Heart left ventricle (tissue), 16 donors: ENCODE measurements around the gene POU6F2. TPM values are rescaled to one million over a fixed set of nuclear protein-coding genes. Genes with fewer than 3 reads are reported as not detected.

Experiments used
- ATAC-seq, 4 donors: fragments of 200-7000 bp; cut with Tn5 transposase; one replicate each; pipeline ENCODE4 v1.9.1; 2020 to 2022; ENCODE audit warnings: moderate library complexity in 4 of 4, mild to moderate bottlenecking in 3 of 4, moderate number of reproducible peaks in 1 of 4
- DNase-seq, 5 donors: peaks; one replicate each; pipeline ENCODE4 v3.0.0-alpha.2; 2020
- H3K27ac ChIP-seq, 12 donors: fragments of 200-600 bp; sonication (generic) in 4 of 12; one replicate each; pipeline versions ENCODE4 v1.5.0 to v1.8.0; 2016 to 2022; ENCODE audit warnings: mild to moderate bottlenecking in 2 of 12
- H3K27me3 ChIP-seq, 9 donors: fragments of 200-600 bp; sonication (generic) in 2 of 9; one replicate each; pipeline versions ENCODE4 v1.5.1 to v1.8.0; 2016 to 2022; ENCODE audit warnings: mild to moderate bottlenecking in 3 of 9
- H3K36me3 ChIP-seq, 9 donors: fragments of 200-600 bp; sonication (generic) in 2 of 9; one replicate each; pipeline versions ENCODE4 v1.5.0 to v1.8.0; 2018 to 2022; ENCODE audit warnings: mild to moderate bottlenecking in 2 of 9
- H3K4me1 ChIP-seq, 12 donors: fragments of 200-600 bp; sonication (generic) in 4 of 12; one replicate each; pipeline versions ENCODE4 v1.5.0 to v1.8.0; 2016 to 2022; ENCODE audit warnings: mild to moderate bottlenecking in 3 of 12
- H3K4me3 ChIP-seq, 12 donors: fragments of 200-600 bp; sonication (generic) in 4 of 12; one replicate each; pipeline versions ENCODE4 v1.5.0 to v1.8.0; 2017 to 2022; ENCODE audit warnings: mild to moderate bottlenecking in 9 of 12, moderate library complexity in 4 of 12
- H3K9me3 ChIP-seq, 12 donors: fragments of 200-600 bp; sonication (generic) in 4 of 12; one replicate each; pipeline versions ENCODE4 v1.5.0 to v1.8.0; 2016 to 2022; ENCODE audit warnings: mild to moderate bottlenecking in 1 of 12
- CTCF ChIP-seq, 12 donors: fragments of 200-600 bp; sonication (generic) in 4 of 12; IDR thresholded peaks; one replicate each; pipeline versions ENCODE4 v1.5.0 to v1.8.0; 2018 to 2022; ENCODE audit warnings: antibody characterized with exemption in 12 of 12, mild to moderate bottlenecking in 5 of 12
- POLR2A ChIP-seq, 2 donors: fragments of 450-650 bp; IDR thresholded peaks; one replicate each; pipeline ENCODE4 v1.6.1; 2017; ENCODE audit warnings: antibody characterized with exemption in 2 of 2, mild to moderate bottlenecking in 2 of 2, moderate library complexity in 2 of 2
- WGBS, 4 donors: extraction: QIAGEN DNeasy Blood & Tissue Kit in 2 of 4; methylation state at CpG; one replicate each; pipeline versions ENCODE4 v1.1.5 to v1.1.7; 2013 to 2018; 5-methylcytosine and 5-hydroxymethylcytosine counted together
- intact Hi-C, 10 donors: fragments of 100-400 bp; cut with DNase I; formaldehyde crosslinking; loops; one replicate each; pipeline versions ENCODE4 v1.11.1 to v1.14.2; 2022
- polyA plus RNA-seq, 2 donors: library from polyadenylated mRNA; stranded (reverse); fragments of 200-250 nt; gene quantifications; one replicate each; pipeline ENCODE4 v1.2.3, GENCODE V29; 2013
- total RNA-seq, 9 donors: library from RNA; depleted of rRNA in 2 of 9; stranded (reverse); fragments of >200 nt in 2 of 9; fragmentation: NEBNext Ultra II Directional in 3 of 9; extraction: Animal tissue kit (Norgen Biotek cat#: 25700) in 3 of 9; gene quantifications; one replicate each; pipeline versions ENCODE4 v1.1.0 to v1.2.4, GENCODE V29; 2016 to 2023
- donor health status: ischemic (EF 13 %, LVEDD 7.1; RV severe dilation, severe dysfunction).
- donor health status: healthy with polysubstance abuse.
- donor health status: DM: no; HTN: yes; CAD: no.
- donor health status: DM: no; HTN: no; CAD: no.
- donor health status: ischemic (EF 25% LVEDD 6.9; RV normal size, moderate dysfunction).
- donor health status: ischemic (EF 25% LVEDD 5.7; RV mildly dilated, moderate dysfunction).
- donor health status: healthy.
- donor health status: DM: yes; HTN: yes; CAD: no.
- donor health status: ischemic (EF 35%, LVEDD 5.7; RV mildly dilated, moderate dysfunction).
- donor health status: nonischemic (EF 11% LVEDD 7.7; RV severe dilation, severe dysfunction).
- donor health status: DM: yes; HTN: yes; CAD: no.
- donor health status: PGD.
- donor health status: ischemic (EF 29% LVEDD 5.4; RV normal size, mild dysfunction).
- donor health status: nonischemic (EF 23%, LVEDD 6.1; RV moderate dilation, normal function).

The POU6F2 gene
- total and polyA plus RNA-seq, 11 donors: 0.03 to 1.2 (median 0.38) TPM; not detected in 2

- TF ChIP-seq CTCF (IDR thresholded peaks at IDR 0.05) (no peak), POLR2A (IDR thresholded peaks at IDR 0.05) (no peak)
- no peak for DNase-seq
- Histone ChIP-seq H3K9me3 (no peaks in the 10 kb centered on the region), H3K4me1 (no peaks in the 10 kb centered on the region), H3K27me3 (peaks cover 0 to 3% (median 0%) of the 10 kb centered on the region in 9 donors), H3K36me3 (no peaks in the 10 kb centered on the region), H3K4me3 (no peak overlapping the region), H3K27ac (no peak overlapping the region)
- WGBS, 4 donors: 49 to 65% (median 61%) methylated on average over 4 of the region's 4 CpGs
- intact Hi-C loops: no loop called here
- ATAC-seq: no peak
Observed at GRCh38 chr7:39248041-39248691, 270.5 kb downstream of the POU6F2 start.

- ATAC-seq (no peak), DNase-seq (no peak)
- H3K4me3 ChIP-seq: no peak overlapping the region
- WGBS, 4 donors: 63 to 75% (median 70%) methylated on average over 3 of the region's 3 CpGs
- intact Hi-C loops: no loop called here
- TF ChIP-seq CTCF (IDR thresholded peaks at IDR 0.05) (no peak), POLR2A (IDR thresholded peaks at IDR 0.05) (no peak)
- H3K4me1 ChIP-seq: no peaks in the 10 kb centered on the region
- no peak overlapping the region for H3K27ac ChIP-seq
- no peaks in the 10 kb centered on the region for H3K9me3 ChIP-seq
- peaks cover 0 to 3% (median 0%) of the 10 kb centered on the region in 9 donors for H3K27me3 ChIP-seq
- H3K36me3 ChIP-seq: no peaks in the 10 kb centered on the region
Observed at GRCh38 chr7:39248692-39249090, 271.0 kb downstream of the POU6F2 start.

- ATAC-seq (no peak), DNase-seq (no peak)
- H3K27ac ChIP-seq: no peak overlapping the region
- H3K36me3 ChIP-seq: no peaks in the 10 kb centered on the region
- intact Hi-C loops: no loop called here
- TF ChIP-seq CTCF (IDR thresholded peaks at IDR 0.05) (no peak), POLR2A (IDR thresholded peaks at IDR 0.05) (no peak)
- peaks cover 0 to 3% (median 0%) of the 10 kb centered on the region in 9 donors for H3K27me3 ChIP-seq
- H3K4me1 ChIP-seq: no peaks in the 10 kb centered on the region
- WGBS, 4 donors: 89 to 94% (median 91%) methylated on average over 9 of the region's 9 CpGs
- no peak overlapping the region for H3K4me3 ChIP-seq
- H3K9me3 ChIP-seq: no peaks in the 10 kb centered on the region
Observed at GRCh38 chr7:39249635-39250152, 272.0 kb downstream of the POU6F2 start.

GRCh38 chr7:39252916-39253315 lies 275.2 kb downstream of the POU6F2 start:
- no peak for ATAC-seq
- 16 to 22% (median 19%) methylated on average over 4 of the region's 4 CpGs for WGBS, 4 donors

More at GRCh38 chr7:39252916-39253315, 275.2 kb downstream of the POU6F2 start:
- intact Hi-C loops: no loop called here
- no peak overlapping the region for H3K4me3 ChIP-seq
- DNase-seq: no peak
- H3K27ac ChIP-seq: no peak overlapping the region
- H3K4me1 ChIP-seq: no peaks in the 10 kb centered on the region
- no peak for TF ChIP-seq CTCF (IDR thresholded peaks at IDR 0.05)
- H3K9me3 ChIP-seq: no peaks in the 10 kb centered on the region
- H3K36me3 ChIP-seq: no peaks in the 10 kb centered on the region
- H3K27me3 ChIP-seq: peaks cover 0 to 3% (median 0%) of the 10 kb centered on the region in 9 donors
